ENCODE results near the gene SHROOM3.
"Not testable (repeated sequence)": the region's sequence is repeated elsewhere in the genome, so short reads cannot be mapped to it uniquely, and the experiment has no call there.

The SHROOM3 gene

GRCh38 chr4:76718021-76718420 is 283.0 kb downstream of the SHROOM3 start:
- no peaks in the 10 kb centered on the region for H3K9me3 ChIP-seq (ENCODE audit: control insufficient read depth, insufficient read depth, low read length)
- no peak overlapping the region for H3K9ac ChIP-seq (ENCODE audit: low read depth, low read length)

DNA sequence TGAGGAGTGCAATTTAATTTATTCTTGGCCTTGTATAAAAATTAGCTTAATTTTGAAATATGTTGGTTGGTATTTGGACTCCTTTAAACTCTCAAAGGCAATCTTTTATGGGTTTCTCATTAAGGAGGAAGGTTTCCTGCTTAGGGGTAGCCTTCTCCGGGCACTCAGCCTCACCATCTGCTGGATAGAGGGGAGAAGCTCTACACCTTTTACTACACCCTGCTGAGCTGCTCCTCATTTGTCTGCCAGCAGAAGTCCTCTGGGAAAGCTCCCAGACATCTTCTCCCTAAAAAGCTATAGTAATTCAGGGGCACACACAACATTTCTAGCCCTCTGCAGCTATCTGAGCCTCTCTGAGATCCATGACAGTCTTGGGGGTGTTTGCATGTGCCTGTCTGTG is 283.8 kb downstream of the SHROOM3 start:
- Histone ChIP-seq H3K4me1 (ENCODE audit: control insufficient read depth, insufficient read depth, low read length) (peaks cover 29% of the 10 kb centered on the region), H3K36me3 (ENCODE audit: control insufficient read depth, insufficient read depth, low read length) (no peaks in the 10 kb centered on the region), H3K27me3 (ENCODE audit: control insufficient read depth, insufficient read depth, low read length) (no peaks in the 10 kb centered on the region), H3K9me3 (ENCODE audit: control insufficient read depth, insufficient read depth, low read length) (no peaks in the 10 kb centered on the region), H3K4me3 (ENCODE audit: low read depth, low read length) (no peak overlapping the region), H3K9ac (ENCODE audit: low read depth, low read length) (no peak overlapping the region)

More at GRCh38 chr4:76718021-76718420, 283.0 kb downstream of the SHROOM3 start:
- no peaks in the 10 kb centered on the region for H3K36me3 ChIP-seq (ENCODE audit: control insufficient read depth, insufficient read depth, low read length)
- H3K27me3 ChIP-seq (ENCODE audit: control insufficient read depth, insufficient read depth, low read length), result no peaks in the 10 kb centered on the region
- no peak overlapping the region for H3K4me3 ChIP-seq (ENCODE audit: low read depth, low read length)
- peaks cover 23% of the 10 kb centered on the region for H3K4me1 ChIP-seq (ENCODE audit: control insufficient read depth, insufficient read depth, low read length)

DNA sequence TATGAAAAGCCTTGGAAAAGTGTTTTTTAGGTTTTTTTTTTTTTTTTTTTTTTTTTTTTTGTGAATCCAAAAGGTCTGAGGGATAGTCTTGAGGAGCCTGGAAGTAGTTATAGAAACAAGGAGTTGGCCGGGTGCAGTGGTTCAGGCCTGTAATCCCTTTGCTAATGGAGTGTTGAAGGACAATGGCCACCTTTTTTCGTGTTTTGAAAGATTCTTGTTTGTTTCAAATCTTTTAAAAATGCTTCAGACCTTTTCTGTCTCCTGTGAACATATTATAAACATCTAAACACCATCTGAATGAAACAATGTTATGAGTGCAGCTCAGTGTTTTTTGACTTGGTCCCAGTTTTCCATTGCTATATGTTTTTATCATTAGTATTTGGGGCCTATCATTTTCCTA is 285.1 kb downstream of the SHROOM3 start:
- H3K9ac ChIP-seq (ENCODE audit: low read depth, low read length), result no peak overlapping the region
- peaks cover 35% of the 10 kb centered on the region for H3K4me1 ChIP-seq (ENCODE audit: control insufficient read depth, insufficient read depth, low read length)

GRCh38 chr4:76722146-76722545 is 287.1 kb downstream of the SHROOM3 start:
- not testable (repeated sequence) for H3K27me3 ChIP-seq (ENCODE audit: control insufficient read depth, insufficient read depth, low read length); H3K9me3 ChIP-seq (ENCODE audit: control insufficient read depth, insufficient read depth, low read length); H3K4me3 ChIP-seq (ENCODE audit: low read depth, low read length); H3K9ac ChIP-seq (ENCODE audit: low read depth, low read length); H3K36me3 ChIP-seq (ENCODE audit: control insufficient read depth, insufficient read depth, low read length)
- peaks cover 34% of the 10 kb centered on the region for H3K4me1 ChIP-seq (ENCODE audit: control insufficient read depth, insufficient read depth, low read length)

More for the DNA sequence above, 285.1 kb downstream of the SHROOM3 start:
- H3K9me3 ChIP-seq (ENCODE audit: control insufficient read depth, insufficient read depth, low read length), result no peaks in the 10 kb centered on the region
- no peaks in the 10 kb centered on the region for H3K36me3 ChIP-seq (ENCODE audit: control insufficient read depth, insufficient read depth, low read length)
- no peaks in the 10 kb centered on the region for H3K27me3 ChIP-seq (ENCODE audit: control insufficient read depth, insufficient read depth, low read length)
- no peak overlapping the region for H3K4me3 ChIP-seq (ENCODE audit: low read depth, low read length)

- Histone ChIP-seq H3K9me3 (ENCODE audit: control insufficient read depth, insufficient read depth, low read length) (no peaks in the 10 kb centered on the region), H3K9ac (ENCODE audit: low read depth, low read length) (no peak overlapping the region), H3K4me3 (ENCODE audit: low read depth, low read length) (no peak overlapping the region), H3K36me3 (ENCODE audit: control insufficient read depth, insufficient read depth, low read length) (no peaks in the 10 kb centered on the region), H3K27me3 (ENCODE audit: control insufficient read depth, insufficient read depth, low read length) (no peaks in the 10 kb centered on the region), H3K4me1 (ENCODE audit: control insufficient read depth, insufficient read depth, low read length) (peaks cover 30% of the 10 kb centered on the region)
Observed at GRCh38 chr4:76722838-76723237, 287.8 kb downstream of the SHROOM3 start.

DNA sequence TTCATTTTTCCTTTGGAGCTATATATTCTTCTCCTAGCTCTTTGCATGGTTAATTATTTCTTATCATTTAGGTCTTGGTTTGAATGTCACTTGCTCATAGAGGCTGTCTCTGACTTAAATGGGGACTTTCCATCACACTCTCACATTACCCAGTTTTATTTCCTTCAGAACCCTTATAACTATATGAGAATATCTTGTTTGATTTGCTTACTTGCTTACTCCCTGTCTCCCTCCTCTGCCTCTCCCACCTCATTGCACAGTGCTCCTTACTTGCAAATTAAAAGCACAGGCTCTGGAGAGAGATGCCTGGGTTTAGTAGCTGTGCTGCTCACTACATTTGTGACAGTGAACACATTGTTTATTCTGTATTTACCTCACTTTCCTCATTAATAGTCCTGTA is 288.3 kb downstream of the SHROOM3 start:
- Histone ChIP-seq H3K36me3 (ENCODE audit: control insufficient read depth, insufficient read depth, low read length) (no peaks in the 10 kb centered on the region), H3K9me3 (ENCODE audit: control insufficient read depth, insufficient read depth, low read length) (no peaks in the 10 kb centered on the region), H3K4me3 (ENCODE audit: low read depth, low read length) (no peak overlapping the region), H3K27me3 (ENCODE audit: control insufficient read depth, insufficient read depth, low read length) (no peaks in the 10 kb centered on the region), H3K4me1 (ENCODE audit: control insufficient read depth, insufficient read depth, low read length) (peaks cover 30% of the 10 kb centered on the region), H3K9ac (ENCODE audit: low read depth, low read length) (no peak overlapping the region)

DNA sequence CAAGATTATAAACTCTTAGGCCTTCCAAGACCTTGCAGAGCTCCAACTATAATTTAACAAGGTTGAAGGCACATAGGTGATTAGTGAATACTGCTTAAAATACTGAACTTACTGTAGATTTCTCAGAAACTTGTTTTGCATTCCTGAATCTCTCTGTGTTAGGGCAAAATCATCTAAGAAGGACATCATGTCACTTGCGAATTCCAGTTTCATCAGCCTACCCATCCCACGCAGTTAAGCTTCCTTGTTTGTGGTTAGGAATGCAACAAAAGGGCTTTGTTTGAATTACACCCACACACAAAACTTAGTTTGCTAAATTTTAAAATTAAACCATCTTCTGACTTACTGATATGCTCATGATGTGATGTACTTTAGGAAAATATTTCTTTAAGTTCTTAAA is 288.9 kb downstream of the SHROOM3 start:
- H3K36me3 ChIP-seq (ENCODE audit: control insufficient read depth, insufficient read depth, low read length), result no peaks in the 10 kb centered on the region
- no peak overlapping the region for H3K4me3 ChIP-seq (ENCODE audit: low read depth, low read length)
- H3K9me3 ChIP-seq (ENCODE audit: control insufficient read depth, insufficient read depth, low read length), result no peaks in the 10 kb centered on the region
- peaks cover 29% of the 10 kb centered on the region for H3K4me1 ChIP-seq (ENCODE audit: control insufficient read depth, insufficient read depth, low read length)
- no peaks in the 10 kb centered on the region for H3K27me3 ChIP-seq (ENCODE audit: control insufficient read depth, insufficient read depth, low read length)
- no peak overlapping the region for H3K9ac ChIP-seq (ENCODE audit: low read depth, low read length)

DNA sequence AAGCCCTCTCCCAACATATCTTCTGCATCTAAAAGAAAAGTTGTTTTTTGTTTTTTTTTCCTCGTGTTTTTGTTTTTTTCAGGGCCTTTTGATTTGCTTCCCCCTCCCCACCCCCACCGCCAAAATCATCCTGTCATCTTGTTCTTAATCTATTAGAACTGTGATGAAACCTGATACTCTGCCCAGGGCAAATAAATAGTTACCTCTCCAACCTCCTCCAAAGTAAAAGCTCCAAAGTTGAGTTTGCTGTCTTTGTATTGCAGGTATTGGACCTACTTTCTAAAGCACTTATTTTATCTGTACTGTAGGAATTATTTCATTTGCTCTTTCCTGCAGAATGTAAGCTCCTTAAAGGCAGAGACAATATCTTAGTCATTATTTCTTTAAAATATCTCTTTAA is 290.0 kb downstream of the SHROOM3 start:
- peaks cover 32% of the 10 kb centered on the region for H3K4me1 ChIP-seq (ENCODE audit: control insufficient read depth, insufficient read depth, low read length)
- H3K4me3 ChIP-seq (ENCODE audit: low read depth, low read length), result no peak overlapping the region
- no peaks in the 10 kb centered on the region for H3K36me3 ChIP-seq (ENCODE audit: control insufficient read depth, insufficient read depth, low read length)
- no peaks in the 10 kb centered on the region for H3K27me3 ChIP-seq (ENCODE audit: control insufficient read depth, insufficient read depth, low read length)
- H3K9ac ChIP-seq (ENCODE audit: low read depth, low read length), result no peak overlapping the region
- no peaks in the 10 kb centered on the region for H3K9me3 ChIP-seq (ENCODE audit: control insufficient read depth, insufficient read depth, low read length)

- Histone ChIP-seq H3K27me3 (ENCODE audit: control insufficient read depth, insufficient read depth, low read length) (no peaks in the 10 kb centered on the region), H3K4me3 (ENCODE audit: low read depth, low read length) (no peak overlapping the region), H3K4me1 (ENCODE audit: control insufficient read depth, insufficient read depth, low read length) (peaks cover 38% of the 10 kb centered on the region), H3K9ac (ENCODE audit: low read depth, low read length) (no peak overlapping the region), H3K9me3 (ENCODE audit: control insufficient read depth, insufficient read depth, low read length) (no peaks in the 10 kb centered on the region), H3K36me3 (ENCODE audit: control insufficient read depth, insufficient read depth, low read length) (no peaks in the 10 kb centered on the region)
Observed at GRCh38 chr4:76726176-76726575, 291.1 kb downstream of the SHROOM3 start.

- H3K36me3 ChIP-seq (ENCODE audit: control insufficient read depth, insufficient read depth, low read length), result no peaks in the 10 kb centered on the region
- H3K4me3 ChIP-seq (ENCODE audit: low read depth, low read length), result no peak overlapping the region
- H3K9me3 ChIP-seq (ENCODE audit: control insufficient read depth, insufficient read depth, low read length), result no peaks in the 10 kb centered on the region
- H3K27me3 ChIP-seq (ENCODE audit: control insufficient read depth, insufficient read depth, low read length), result no peaks in the 10 kb centered on the region
- peaks cover 38% of the 10 kb centered on the region for H3K4me1 ChIP-seq (ENCODE audit: control insufficient read depth, insufficient read depth, low read length)
- H3K9ac ChIP-seq (ENCODE audit: low read depth, low read length), result no peak overlapping the region
Observed at GRCh38 chr4:76726631-76727030, 291.6 kb downstream of the SHROOM3 start.

GRCh38 chr4:76727934-76728333 is 292.9 kb downstream of the SHROOM3 start:
- not testable (repeated sequence) for H3K36me3 ChIP-seq (ENCODE audit: control insufficient read depth, insufficient read depth, low read length); H3K27me3 ChIP-seq (ENCODE audit: control insufficient read depth, insufficient read depth, low read length); H3K9me3 ChIP-seq (ENCODE audit: control insufficient read depth, insufficient read depth, low read length); H3K9ac ChIP-seq (ENCODE audit: low read depth, low read length); H3K4me3 ChIP-seq (ENCODE audit: low read depth, low read length)
- peaks cover 44% of the 10 kb centered on the region for H3K4me1 ChIP-seq (ENCODE audit: control insufficient read depth, insufficient read depth, low read length)

- H3K36me3 ChIP-seq (ENCODE audit: control insufficient read depth, insufficient read depth, low read length), result no peaks in the 10 kb centered on the region
- H3K4me1 ChIP-seq (ENCODE audit: control insufficient read depth, insufficient read depth, low read length), result peaks cover 40% of the 10 kb centered on the region
- no peak overlapping the region for H3K9ac ChIP-seq (ENCODE audit: low read depth, low read length)
- H3K9me3 ChIP-seq (ENCODE audit: control insufficient read depth, insufficient read depth, low read length), result no peaks in the 10 kb centered on the region
- H3K4me3 ChIP-seq (ENCODE audit: low read depth, low read length), result no peak overlapping the region
- no peaks in the 10 kb centered on the region for H3K27me3 ChIP-seq (ENCODE audit: control insufficient read depth, insufficient read depth, low read length)
Observed at GRCh38 chr4:76729460-76729859, 294.4 kb downstream of the SHROOM3 start.

DNA sequence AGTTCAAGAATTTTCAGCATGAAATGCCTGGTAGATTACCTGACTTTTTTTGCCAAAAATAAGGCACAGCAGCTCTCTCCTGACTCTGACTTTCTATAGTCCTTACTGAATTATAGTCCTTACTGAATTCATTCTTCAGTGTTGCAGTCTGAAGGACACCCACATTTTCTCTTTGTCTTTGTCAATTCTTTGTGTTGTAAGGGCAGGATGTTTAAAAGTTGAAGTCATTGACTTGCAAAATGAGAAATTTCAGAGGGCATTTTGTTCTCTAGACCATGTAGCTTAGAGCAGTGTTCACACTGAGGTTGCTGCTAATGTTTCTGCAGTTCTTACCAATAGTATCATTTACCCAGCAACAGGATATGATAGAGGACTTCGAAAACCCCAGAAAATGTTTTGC is 295.0 kb downstream of the SHROOM3 start:
- H3K4me1 ChIP-seq (ENCODE audit: control insufficient read depth, insufficient read depth, low read length), result peaks cover 36% of the 10 kb centered on the region
- H3K36me3 ChIP-seq (ENCODE audit: control insufficient read depth, insufficient read depth, low read length), result no peaks in the 10 kb centered on the region
- H3K9ac ChIP-seq (ENCODE audit: low read depth, low read length), result no peak overlapping the region
- H3K4me3 ChIP-seq (ENCODE audit: low read depth, low read length), result no peak overlapping the region
- no peaks in the 10 kb centered on the region for H3K9me3 ChIP-seq (ENCODE audit: control insufficient read depth, insufficient read depth, low read length)
- H3K27me3 ChIP-seq (ENCODE audit: control insufficient read depth, insufficient read depth, low read length), result no peaks in the 10 kb centered on the region
